Right atrium auricular region (tissue), 2 donors: ENCODE data around the gene TLE3. TPM values are rescaled to one million over a fixed set of nuclear protein-coding genes. Genes with fewer than 3 reads are reported as not detected.
A peak's percentile ranks its signal among the peaks of the same experiment; 100 is the strongest.

Source experiments
- DNase-seq: peaks from one replicate; pipeline ENCODE4 v3.0.0-alpha.2; 2019; ENCODE audit warnings: low spot score
- H3K27ac ChIP-seq, 2 donors: fragments of 200-600 bp; sonication (generic); 1 replicate in 1 of 2; 2 replicates in 1 of 2; pipeline ENCODE4 v1.5.1; 2016 to 2019
- H3K27me3 ChIP-seq, 2 donors: fragments of 200-600 bp; sonication (generic); one replicate each; pipeline versions ENCODE4 v1.5.1 to v1.6.0; 2017 to 2019
- H3K36me3 ChIP-seq: fragments of 200-600 bp; sonication (generic); one replicate; pipeline ENCODE4 v1.5.1; 2016
- H3K4me1 ChIP-seq, 2 donors: fragments of 200-600 bp; sonication (generic); one replicate each; pipeline versions ENCODE4 v1.5.1 to v1.6.0; 2017 to 2019
- H3K4me3 ChIP-seq, 2 donors: fragments of 200-600 bp; sonication (generic); 1 replicate in 1 of 2; 2 replicates in 1 of 2; pipeline ENCODE4 v1.5.1; 2017 to 2019; ENCODE audit warnings: mild to moderate bottlenecking in 1 of 2, moderate library complexity in 1 of 2
- H3K9me3 ChIP-seq, 2 donors: fragments of 200-600 bp; sonication (generic); one replicate each; pipeline ENCODE4 v1.5.1; 2019
- CTCF ChIP-seq, 2 donors: fragments of 200-600 bp; sonication (generic); IDR thresholded peaks; one replicate each; pipeline ENCODE4 v1.5.1; 2019; ENCODE audit warnings: antibody characterized with exemption in 2 of 2
- total RNA-seq, 2 donors: library from RNA; depleted of rRNA; stranded (reverse); fragments of >200 nt; gene quantifications; one replicate each; pipeline ENCODE4 v1.1.0, GENCODE V29; 2016

The TLE3 gene
- total RNA-seq, 2 donors from 2014 or later = 23.3 to 61.7 TPM

- no peaks in the 10 kb centered on the region for H3K9me3 ChIP-seq
- no peak overlapping the region for H3K27ac ChIP-seq
- no peaks in the 10 kb centered on the region for H3K27me3 ChIP-seq
- peaks cover 0 to 4% of the 10 kb centered on the region in 2 donors for H3K4me1 ChIP-seq
- DNase-seq = no peak
- no peak for TF ChIP-seq CTCF (IDR thresholded peaks at IDR 0.05)
- H3K36me3 ChIP-seq = no peaks in the 10 kb centered on the region
- no peak overlapping the region for H3K4me3 ChIP-seq
These were observed 62.5 kb downstream of the TLE3 start for GRCh38 chr15:70035051-70035718.

GRCh38 chr15:70034596-70034995 is 63.1 kb downstream of the TLE3 start:
- peaks cover 0 to 4% of the 10 kb centered on the region in 2 donors for H3K4me1 ChIP-seq
- H3K4me3 ChIP-seq = no peak overlapping the region
- DNase-seq = no peak
- TF ChIP-seq CTCF (IDR thresholded peaks at IDR 0.05) = no peak
- H3K27ac ChIP-seq = no peak overlapping the region
- H3K36me3 ChIP-seq = no peaks in the 10 kb centered on the region
- no peaks in the 10 kb centered on the region for H3K9me3 ChIP-seq
- no peaks in the 10 kb centered on the region for H3K27me3 ChIP-seq

- peaks cover 0 to 4% of the 10 kb centered on the region in 2 donors for H3K4me1 ChIP-seq
- no peak for TF ChIP-seq CTCF (IDR thresholded peaks at IDR 0.05)
- no peak overlapping the region for H3K4me3 ChIP-seq
- no peak for DNase-seq
- H3K9me3 ChIP-seq = no peaks in the 10 kb centered on the region
- H3K36me3 ChIP-seq = no peaks in the 10 kb centered on the region
- H3K27ac ChIP-seq = no peak overlapping the region
- no peaks in the 10 kb centered on the region for H3K27me3 ChIP-seq
These were observed 63.6 kb downstream of the TLE3 start for GRCh38 chr15:70034141-70034540.

- no peaks in the 10 kb centered on the region for H3K36me3 ChIP-seq
- no peak for DNase-seq
- peak overlapping the region in 1 of 2 donors; percentile 2 for H3K4me3 ChIP-seq
- TF ChIP-seq CTCF (IDR thresholded peaks at IDR 0.05) = no peak
- no peak overlapping the region for H3K27ac ChIP-seq
- H3K4me1 ChIP-seq = peaks cover 0 to 4% of the 10 kb centered on the region in 2 donors
- no peaks in the 10 kb centered on the region for H3K27me3 ChIP-seq
- no peaks in the 10 kb centered on the region for H3K9me3 ChIP-seq
These were observed 64.1 kb downstream of the TLE3 start for GRCh38 chr15:70033529-70034140.

GRCh38 chr15:70033109-70033508 is 64.6 kb downstream of the TLE3 start:
- no peaks in the 10 kb centered on the region for H3K9me3 ChIP-seq
- H3K27me3 ChIP-seq = no peaks in the 10 kb centered on the region
- no peak overlapping the region for H3K4me3 ChIP-seq
- no peak overlapping the region for H3K27ac ChIP-seq
- no peaks in the 10 kb centered on the region for H3K36me3 ChIP-seq
- H3K4me1 ChIP-seq = peaks cover 0 to 4% of the 10 kb centered on the region in 2 donors
- TF ChIP-seq CTCF (IDR thresholded peaks at IDR 0.05) = no peak
- DNase-seq = no peak
